ENCODE data around the gene STXBP5L.
"Not testable (repeated sequence)": the region's sequence is repeated elsewhere in the genome, so short reads cannot be mapped to it uniquely, and the experiment has no call there.

Gene STXBP5L

DNA sequence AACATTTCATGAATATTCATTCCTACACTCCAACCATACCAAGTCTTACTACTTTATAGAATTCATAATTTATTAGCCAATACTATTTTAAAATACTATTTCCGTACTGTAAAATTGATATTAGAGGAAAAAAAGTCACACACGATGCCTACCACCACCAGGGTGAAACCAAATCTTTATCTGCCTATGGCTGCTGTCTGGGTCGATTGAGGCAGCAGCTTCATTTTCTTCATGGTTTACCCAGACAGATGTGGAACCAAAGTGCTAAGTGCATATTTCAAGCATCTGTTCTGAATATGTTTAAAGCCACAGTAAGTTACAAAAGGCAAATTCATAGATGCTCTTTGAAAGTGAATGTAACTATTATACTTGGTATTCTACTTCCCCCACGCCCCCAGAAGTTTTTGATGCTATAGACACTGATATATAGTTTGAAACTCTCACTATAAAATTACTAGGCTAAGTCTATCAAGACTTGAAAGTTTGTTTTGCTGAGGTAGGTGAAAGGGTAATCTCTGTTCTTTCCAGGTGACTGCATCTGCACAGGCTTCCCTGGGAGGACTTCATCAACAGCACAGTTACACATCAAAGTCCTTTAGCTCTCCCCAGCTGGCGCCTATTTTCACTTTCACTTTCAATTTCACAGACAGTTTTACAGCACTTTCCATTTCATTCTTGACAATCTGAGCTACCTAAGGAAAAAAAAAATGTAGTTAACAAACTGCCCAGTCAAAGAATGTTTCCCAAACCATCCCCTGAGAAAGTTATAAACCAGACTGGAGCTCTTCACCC lies 523.9 kb downstream of the STXBP5L start:
- DNase-seq (ENCODE audit: low spot score), result peak; percentile 60
- TF ChIP-seq, protein P1, sequence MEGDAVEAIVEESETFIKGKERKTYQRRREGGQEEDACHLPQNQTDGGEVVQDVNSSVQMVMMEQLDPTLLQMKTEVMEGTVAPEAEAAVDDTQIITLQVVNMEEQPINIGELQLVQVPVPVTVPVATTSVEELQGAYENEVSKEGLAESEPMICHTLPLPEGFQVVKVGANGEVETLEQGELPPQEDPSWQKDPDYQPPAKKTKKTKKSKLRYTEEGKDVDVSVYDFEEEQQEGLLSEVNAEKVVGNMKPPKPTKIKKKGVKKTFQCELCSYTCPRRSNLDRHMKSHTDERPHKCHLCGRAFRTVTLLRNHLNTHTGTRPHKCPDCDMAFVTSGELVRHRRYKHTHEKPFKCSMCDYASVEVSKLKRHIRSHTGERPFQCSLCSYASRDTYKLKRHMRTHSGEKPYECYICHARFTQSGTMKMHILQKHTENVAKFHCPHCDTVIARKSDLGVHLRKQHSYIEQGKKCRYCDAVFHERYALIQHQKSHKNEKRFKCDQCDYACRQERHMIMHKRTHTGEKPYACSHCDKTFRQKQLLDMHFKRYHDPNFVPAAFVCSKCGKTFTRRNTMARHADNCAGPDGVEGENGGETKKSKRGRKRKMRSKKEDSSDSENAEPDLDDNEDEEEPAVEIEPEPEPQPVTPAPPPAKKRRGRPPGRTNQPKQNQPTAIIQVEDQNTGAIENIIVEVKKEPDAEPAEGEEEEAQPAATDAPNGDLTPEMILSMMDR (IDR thresholded peaks at IDR 0.05; ENCODE audit: extremely low read depth, insufficient read depth, missing control alignments), result no peak
- in situ Hi-C loops (cut with MboI; ENCODE audit: low pct_unique_long_range_greater_than_20kb, low sequenced_read_pairs, unreplicated experiment), result no loop called here

DNA sequence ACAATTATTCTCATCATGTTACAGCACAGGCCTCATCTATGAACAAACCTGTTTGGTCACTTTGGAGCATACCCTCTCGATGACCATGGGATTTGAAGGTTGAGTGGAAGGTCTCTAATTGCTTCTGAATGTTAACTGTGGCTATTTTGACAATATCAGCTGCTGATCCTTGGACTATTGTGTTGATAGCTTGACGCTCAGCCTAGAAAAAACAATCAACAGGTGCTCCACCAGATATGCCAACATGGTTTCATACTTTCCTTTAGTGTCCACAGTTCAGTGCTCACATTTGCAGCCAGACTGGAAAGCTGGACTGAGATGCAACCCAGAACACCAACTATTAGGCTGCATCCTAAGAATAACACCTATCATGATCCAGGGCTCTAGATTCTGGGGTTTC lies 528.1 kb downstream of the STXBP5L start:
- in situ Hi-C loops (cut with MboI; ENCODE audit: low pct_unique_long_range_greater_than_20kb, low sequenced_read_pairs, unreplicated experiment), result no loop called here

DNA sequence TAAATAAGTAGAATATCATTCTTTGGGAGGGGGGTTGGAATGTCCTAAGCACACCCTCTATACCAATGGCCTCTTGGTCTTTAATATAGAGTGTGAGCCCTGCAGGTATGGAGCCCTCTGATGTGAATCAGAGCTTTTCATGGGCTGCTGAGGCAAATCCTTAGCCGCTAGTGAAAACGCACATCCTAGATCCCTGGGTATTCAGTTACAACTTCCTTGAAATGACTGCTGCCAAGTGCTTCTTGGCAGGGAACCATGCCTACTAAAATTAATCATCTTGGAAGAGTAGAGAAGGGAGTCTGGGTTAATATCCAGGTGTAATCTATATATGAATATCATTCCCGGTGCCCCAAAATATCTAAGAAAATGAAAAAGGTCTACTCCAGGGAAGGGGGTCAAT lies 528.6 kb downstream of the STXBP5L start:
- no peak for DNase-seq (ENCODE audit: low spot score)
- TF ChIP-seq, protein P1 (IDR thresholded peaks at IDR 0.05; ENCODE audit: extremely low read depth, insufficient read depth, missing control alignments), result no peak
- in situ Hi-C loops (cut with MboI; ENCODE audit: low pct_unique_long_range_greater_than_20kb, low sequenced_read_pairs, unreplicated experiment), result no loop called here

More for the DNA sequence above, 528.1 kb downstream of the STXBP5L start:
- no peak for DNase-seq (ENCODE audit: low spot score)
- TF ChIP-seq, protein P1 (IDR thresholded peaks at IDR 0.05; ENCODE audit: extremely low read depth, insufficient read depth, missing control alignments), result no peak

DNA sequence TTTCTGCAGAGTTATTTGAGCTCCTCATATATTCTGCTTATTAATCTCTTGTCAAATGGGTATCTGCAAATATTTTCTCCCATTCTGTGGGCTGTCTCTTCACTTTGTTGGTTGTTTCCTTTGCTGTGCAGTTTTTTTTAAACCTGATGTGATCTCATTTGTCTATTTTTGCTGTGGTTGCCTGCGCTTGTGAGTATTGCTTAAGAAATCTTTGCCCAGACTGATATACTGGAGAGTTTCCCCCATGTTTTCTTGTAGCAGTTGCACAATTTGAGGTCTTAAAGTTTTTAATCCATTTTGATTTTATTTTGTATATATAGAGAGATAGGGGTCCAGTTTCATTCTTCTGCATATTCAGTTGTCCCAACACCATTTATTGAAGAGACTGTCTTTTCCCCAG lies 535.5 kb downstream of the STXBP5L start:
- DNase-seq (ENCODE audit: low spot score), result no peak
- in situ Hi-C loops (cut with MboI; ENCODE audit: low pct_unique_long_range_greater_than_20kb, low sequenced_read_pairs, unreplicated experiment), result no loop called here
- TF ChIP-seq, protein P1 (IDR thresholded peaks at IDR 0.05; ENCODE audit: extremely low read depth, insufficient read depth, missing control alignments), result no peak

DNA sequence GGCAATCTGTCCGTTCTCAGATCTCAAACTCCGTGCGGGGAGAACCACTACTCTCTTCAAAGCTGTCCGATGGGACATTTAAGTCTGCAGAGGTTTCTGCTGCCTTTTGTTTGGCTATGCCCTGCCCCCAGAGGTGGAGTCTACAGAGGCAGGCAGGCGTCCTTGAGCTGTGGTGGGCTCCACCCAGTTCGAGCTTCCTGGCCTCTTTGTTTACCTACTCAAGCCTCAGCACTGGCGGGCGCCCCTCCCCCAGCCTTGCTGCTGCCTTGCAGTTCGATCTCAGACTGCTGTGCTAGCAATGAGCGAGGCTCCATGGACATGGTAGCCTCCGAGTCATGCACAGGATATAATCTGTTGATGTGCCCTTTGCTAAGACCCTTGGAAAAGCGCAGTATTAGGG lies 543.7 kb downstream of the STXBP5L start:
- DNase-seq (ENCODE audit: low spot score); in situ Hi-C loops (cut with MboI; ENCODE audit: low pct_unique_long_range_greater_than_20kb, low sequenced_read_pairs, unreplicated experiment): not testable (repeated sequence)

DNA sequence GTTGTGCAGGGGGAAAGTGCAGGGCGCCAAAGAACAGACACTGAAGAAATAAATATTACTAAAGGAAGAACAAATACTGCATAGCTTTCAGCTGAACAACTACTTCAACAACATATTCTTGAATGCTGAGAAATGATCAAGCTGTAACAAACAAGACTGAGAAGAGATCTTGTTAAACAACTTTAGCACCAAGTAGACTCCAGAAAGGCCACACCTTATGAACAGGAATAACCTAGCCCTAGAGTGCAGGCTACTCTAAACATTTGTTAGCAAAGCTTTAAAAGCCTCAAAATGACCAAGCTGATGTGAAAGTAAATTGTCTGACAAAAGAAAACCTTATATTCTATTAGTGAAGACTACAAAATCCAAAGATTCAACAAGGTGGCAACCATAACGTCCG lies 554.6 kb downstream of the STXBP5L start:
- TF ChIP-seq, protein P1 (IDR thresholded peaks at IDR 0.05; ENCODE audit: extremely low read depth, insufficient read depth, missing control alignments), result no peak
- DNase-seq (ENCODE audit: low spot score), result no peak
- in situ Hi-C loops (cut with MboI; ENCODE audit: low pct_unique_long_range_greater_than_20kb, low sequenced_read_pairs, unreplicated experiment), result no loop called here

DNA sequence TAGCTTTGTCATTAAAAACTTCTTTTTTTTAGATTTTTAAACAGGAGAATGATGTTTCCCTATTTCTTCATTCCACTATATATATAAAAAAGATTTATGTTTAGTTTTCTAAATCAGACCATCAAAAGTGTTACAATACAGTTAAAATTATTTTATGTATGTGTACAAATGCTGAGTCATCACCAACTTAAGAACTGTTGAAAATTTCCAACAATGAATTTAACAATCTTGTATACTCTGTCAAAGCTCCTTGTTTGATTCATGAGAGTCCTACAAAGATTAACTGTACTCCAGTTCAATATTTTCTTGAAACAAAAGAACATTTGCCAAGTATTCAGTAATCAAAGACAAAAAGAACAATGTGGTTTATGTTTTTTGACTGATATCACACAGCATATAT lies 555.7 kb downstream of the STXBP5L start:
- in situ Hi-C loops (cut with MboI; ENCODE audit: low pct_unique_long_range_greater_than_20kb, low sequenced_read_pairs, unreplicated experiment), result no loop called here
- TF ChIP-seq, protein P1 (IDR thresholded peaks at IDR 0.05; ENCODE audit: extremely low read depth, insufficient read depth, missing control alignments), result no peak

More for the DNA sequence above, 555.7 kb downstream of the STXBP5L start:
- no peak for DNase-seq (ENCODE audit: low spot score)
